ENCODE data around the gene ACKR4. TPM values are rescaled to one million over a fixed set of nuclear protein-coding genes. Genes with fewer than 3 reads are reported as not detected.

The ACKR4 gene
- total RNA-seq, 1 donor from 2014 or later = not detected

DNA sequence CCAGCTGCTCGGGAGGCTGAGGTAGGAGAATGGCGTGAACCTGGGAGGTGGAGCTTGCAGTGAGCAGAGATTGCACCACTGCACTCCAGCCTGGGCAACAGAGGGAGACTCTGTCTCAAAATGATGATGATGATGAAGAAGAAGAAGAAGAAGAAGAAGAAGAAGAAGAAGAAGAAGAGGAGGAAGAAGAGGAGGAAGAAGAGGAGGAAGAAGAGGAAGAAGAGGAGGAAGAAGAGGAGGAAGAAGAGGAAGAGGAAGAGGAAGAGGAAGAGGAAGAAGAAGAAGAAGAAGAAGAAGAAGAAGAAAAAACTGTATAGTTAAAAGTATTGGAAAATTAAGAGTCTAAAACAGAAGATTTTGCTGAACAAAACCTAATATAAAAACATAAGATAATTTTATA is 44.4 kb downstream of the ACKR4 start:
- intact Hi-C loops (cut with micrococcal nuclease) = loop anchor here (5.0 kb wide), 1 partner anchor 224 kb away; the partner anchor contains the start of gene DNAJC13

- intact Hi-C loops (cut with micrococcal nuclease) = loop anchor here (1.0 to 5.0 kb wide), 6 partner anchors 18 to 742 kb away; partner anchors contain the start of genes DNAJC13 and UBA5
Observed at GRCh38 chr3:132641837-132642538, 44.9 kb downstream of the ACKR4 start.

DNA sequence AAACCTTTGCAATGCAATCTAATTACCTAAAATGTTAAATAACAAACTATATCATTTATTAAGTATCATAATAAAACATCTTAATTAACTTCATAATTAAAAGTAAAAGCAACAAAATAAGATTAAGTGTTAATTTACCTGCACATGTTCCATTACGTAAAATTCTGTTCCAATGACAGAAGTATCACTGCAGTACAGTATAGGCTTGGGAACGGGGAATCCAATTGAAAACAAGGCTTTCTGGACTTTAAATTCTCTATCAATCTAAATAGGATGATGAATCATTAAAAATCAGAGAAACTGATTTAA is 45.4 kb downstream of the ACKR4 start:
- intact Hi-C loops (cut with micrococcal nuclease) = loop anchor here (1.0 to 5.0 kb wide), 6 partner anchors 18 to 742 kb away; partner anchors contain the start of genes DNAJC13 and UBA5

- intact Hi-C loops (cut with micrococcal nuclease) = loop anchor here (2.0 to 5.0 kb wide), 2 partner anchors 226 to 391 kb away; partner anchors contain the start of gene DNAJC13
Observed at GRCh38 chr3:132643366-132643765, 46.3 kb downstream of the ACKR4 start.

DNA sequence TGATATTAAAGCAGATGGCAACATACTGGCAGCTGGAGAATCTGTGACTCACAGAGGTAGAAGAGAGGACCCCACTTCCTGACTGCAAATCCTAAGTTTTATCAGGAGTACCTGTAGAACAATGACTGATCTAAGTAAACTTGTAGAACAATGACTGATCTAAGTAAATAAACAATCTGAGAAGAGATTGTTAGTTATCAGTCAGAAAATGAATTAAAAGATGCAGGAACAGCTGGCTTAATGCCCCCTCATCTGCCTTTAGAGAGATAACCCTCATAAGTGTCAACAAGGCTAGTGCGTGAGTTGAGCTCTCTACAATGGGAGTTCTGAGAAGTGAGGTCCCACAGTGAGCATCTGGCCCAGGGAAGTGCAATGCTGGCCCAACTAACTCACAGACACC is 48.0 kb downstream of the ACKR4 start:
- intact Hi-C loops (cut with micrococcal nuclease) = no loop called here

DNA sequence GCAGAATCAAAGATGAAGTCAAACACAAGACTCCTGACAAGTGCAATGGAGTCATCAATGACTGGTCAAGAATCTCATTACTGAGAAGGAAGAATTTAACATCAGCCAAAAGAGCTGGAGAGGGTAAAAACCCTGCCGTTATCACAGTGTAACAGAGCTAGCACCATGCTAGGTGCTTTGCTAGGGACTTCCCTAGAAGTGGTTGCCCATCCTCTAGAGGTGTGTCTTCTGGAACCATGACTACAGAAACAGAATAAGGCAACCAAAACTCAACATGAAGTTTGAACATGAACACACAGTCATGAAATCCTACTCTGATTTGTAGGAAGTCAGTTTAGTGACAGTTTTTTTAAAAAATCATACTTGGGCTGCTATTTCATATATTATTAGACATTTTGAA is 53.1 kb downstream of the ACKR4 start:
- intact Hi-C loops (cut with micrococcal nuclease) = no loop called here

Other genes starting within 250 kb of the ACKR4 start
- gene DNAJC13, start 179.8 kb upstream of the ACKR4 start, total RNA-seq = 35.4 TPM in 2 replicates
- 14.1 and 17.5 TPM in 2 replicates for gene ACAD11, start 62.5 kb downstream of the ACKR4 start, total RNA-seq
- 44.5 and 48.9 TPM in 2 replicates for gene UBA5, start 63.1 kb downstream of the ACKR4 start, total RNA-seq
- gene NPHP3, start 125.1 kb downstream of the ACKR4 start, total RNA-seq = 14.1 and 18.9 TPM in 2 replicates

Data from T-helper 1 cell treated with Interleukin-12 subunit alpha and Interleukin-12 subunit beta and Interleukin-4 antibody, amounts not matched to agents 30 ng/mL and 1 ng/mL, for 36 hours (primary cell).